GM18517 (cell line): ENCODE results near the gene TLL1.
A peak's percentile ranks its signal among the peaks of the same experiment; 100 is the strongest.

Experiments
- ATAC-seq: cut with Tn5 transposase; IDR thresholded peaks from one replicate; pipeline ENCODE4 v1.9.1; 2021; ENCODE audit warnings: mild to moderate bottlenecking, moderate library complexity; ENCODE audit not compliant: unreplicated experiment

The TLL1 gene

GRCh38 chr4:166043801-166044200 is 170.8 kb downstream of the TLL1 start:
- no peak for ATAC-seq

DNA sequence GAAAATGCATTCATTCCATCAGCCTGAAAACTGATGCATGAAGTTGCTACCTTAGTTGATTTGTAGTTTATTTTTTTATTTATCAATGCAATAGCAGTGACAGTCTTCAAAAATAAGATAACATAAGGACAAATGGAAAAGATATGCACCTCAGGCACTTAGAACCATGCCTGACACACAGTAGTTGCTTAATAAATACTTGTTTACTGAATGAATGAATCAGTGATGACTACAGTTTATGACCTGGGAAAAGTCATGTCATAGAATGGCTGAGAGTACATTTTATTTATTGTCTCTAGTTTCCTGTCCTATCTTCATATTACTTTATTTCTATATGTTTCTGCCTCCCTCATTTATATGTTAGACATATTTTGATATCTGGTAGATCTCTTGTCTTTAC is 171.8 kb downstream of the TLL1 start:
- no peak for ATAC-seq

DNA sequence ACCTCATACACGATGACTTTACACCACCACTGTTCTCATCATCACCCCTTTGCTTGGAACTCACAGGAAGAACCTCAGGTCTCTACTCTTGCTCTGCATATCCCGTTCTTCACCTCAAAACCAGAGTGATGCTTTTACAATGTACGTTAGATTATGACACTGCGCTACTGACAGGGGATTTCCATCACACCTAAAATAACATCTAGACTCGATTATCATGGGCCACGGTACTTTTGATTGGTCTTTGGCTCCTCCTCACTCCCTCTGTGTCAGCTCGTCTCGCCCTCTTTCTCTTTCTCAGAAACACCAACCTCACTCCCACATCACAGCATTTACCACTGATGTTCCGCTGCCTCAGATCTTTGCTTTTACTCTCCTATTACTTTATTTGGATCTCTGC is 172.4 kb downstream of the TLL1 start:
- ATAC-seq: no peak

- ATAC-seq: no peak
These were observed 176.0 kb downstream of the TLL1 start for GRCh38 chr4:166049036-166049435.

- no peak for ATAC-seq
These were observed 191.7 kb downstream of the TLL1 start for GRCh38 chr4:166064721-166065120.

DNA sequence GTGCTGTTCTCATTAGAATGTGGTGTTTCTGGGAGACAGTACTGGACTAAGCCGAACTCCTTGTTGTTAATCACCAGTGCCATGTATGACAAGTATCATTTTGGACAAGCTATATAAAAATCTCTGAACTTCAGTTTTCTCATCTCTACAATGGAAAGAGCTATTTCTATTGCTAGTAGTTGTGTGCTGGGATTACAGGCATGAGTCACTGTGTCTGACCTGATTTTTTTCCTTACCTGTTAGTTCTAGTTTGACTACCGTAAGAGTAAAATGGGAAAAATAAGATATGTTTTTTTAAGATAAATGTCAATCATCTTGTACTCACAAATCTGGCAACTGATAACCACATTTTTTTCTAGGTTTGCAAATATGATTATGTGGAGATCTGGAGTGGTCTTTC is 192.3 kb downstream of the TLL1 start:
- no peak for ATAC-seq

- no peak for ATAC-seq
These were observed 193.9 kb downstream of the TLL1 start for GRCh38 chr4:166066936-166067335.

DNA sequence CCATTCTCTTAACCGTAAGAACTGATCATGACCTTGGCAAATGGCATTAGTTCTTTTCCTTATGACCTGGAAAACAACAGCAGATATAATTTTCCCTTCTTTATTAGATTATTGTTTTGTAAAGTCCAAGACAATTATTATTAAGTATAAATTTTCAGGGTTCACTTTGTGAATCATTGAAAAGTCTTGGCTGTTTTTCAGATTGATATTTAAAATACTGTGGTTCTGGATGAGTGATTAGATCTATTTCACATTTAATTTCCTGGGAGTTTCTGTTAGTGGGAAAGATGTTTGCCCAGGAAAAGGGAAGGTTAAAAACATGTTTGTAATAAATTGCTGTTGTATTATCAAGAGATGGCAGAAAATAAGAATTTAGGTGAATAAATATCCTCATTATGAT is 194.9 kb downstream of the TLL1 start:
- ATAC-seq: no peak

DNA sequence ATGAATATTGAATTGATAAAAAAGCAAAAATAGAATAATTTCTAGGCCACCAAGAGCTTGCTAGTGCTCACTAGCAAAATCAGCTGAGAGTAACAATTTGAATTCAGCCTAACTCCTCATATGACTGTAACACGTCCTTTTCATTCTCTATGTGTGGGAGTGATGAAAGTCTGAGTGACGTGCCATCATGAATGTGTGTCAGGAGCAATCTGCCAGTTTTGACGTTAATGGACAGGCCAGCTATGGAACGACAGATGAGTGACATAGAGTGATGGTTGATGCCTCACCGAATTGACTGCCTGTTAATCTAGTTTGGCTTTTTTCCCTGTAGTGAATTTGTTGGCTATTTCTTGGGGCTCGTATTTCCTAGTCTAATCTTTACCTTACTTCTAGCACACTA is 200.7 kb downstream of the TLL1 start:
- ATAC-seq: no peak

GRCh38 chr4:166075599-166075998 is 202.6 kb downstream of the TLL1 start:
- ATAC-seq: no peak

GRCh38 chr4:166077782-166078181 is 204.7 kb downstream of the TLL1 start:
- ATAC-seq: no peak

- ATAC-seq: no peak
These were observed 205.3 kb downstream of the TLL1 start for GRCh38 chr4:166078383-166078782.

GRCh38 chr4:166078955-166079354 is 205.9 kb downstream of the TLL1 start:
- no peak for ATAC-seq

DNA sequence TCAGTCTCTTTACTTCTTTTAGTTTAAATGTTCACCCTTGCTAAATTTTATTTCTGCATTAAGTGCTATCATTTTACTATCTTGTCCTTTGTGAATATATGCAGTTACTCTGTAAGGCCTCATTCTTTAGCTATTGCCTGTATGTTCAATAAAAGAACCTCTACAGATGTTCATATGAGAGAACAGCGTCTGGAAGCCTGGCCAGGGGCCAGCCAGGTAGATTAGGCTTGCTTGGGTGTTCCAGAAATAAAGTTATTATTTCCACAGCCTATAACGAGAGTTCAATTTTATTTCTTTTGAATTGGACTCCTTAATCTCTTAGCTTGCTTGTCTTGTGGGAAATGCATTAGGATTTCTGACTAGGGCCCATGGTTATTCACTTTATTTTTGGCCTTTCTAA is 214.5 kb downstream of the TLL1 start:
- no peak for ATAC-seq

GRCh38 chr4:166088576-166088975 is 215.5 kb downstream of the TLL1 start:
- ATAC-seq: no peak

- no peak for ATAC-seq
These were observed 218.1 kb downstream of the TLL1 start for GRCh38 chr4:166091146-166091545.

- peak; percentile 86 for ATAC-seq
These were observed 219.0 kb downstream of the TLL1 start for GRCh38 chr4:166091912-166092510.

DNA sequence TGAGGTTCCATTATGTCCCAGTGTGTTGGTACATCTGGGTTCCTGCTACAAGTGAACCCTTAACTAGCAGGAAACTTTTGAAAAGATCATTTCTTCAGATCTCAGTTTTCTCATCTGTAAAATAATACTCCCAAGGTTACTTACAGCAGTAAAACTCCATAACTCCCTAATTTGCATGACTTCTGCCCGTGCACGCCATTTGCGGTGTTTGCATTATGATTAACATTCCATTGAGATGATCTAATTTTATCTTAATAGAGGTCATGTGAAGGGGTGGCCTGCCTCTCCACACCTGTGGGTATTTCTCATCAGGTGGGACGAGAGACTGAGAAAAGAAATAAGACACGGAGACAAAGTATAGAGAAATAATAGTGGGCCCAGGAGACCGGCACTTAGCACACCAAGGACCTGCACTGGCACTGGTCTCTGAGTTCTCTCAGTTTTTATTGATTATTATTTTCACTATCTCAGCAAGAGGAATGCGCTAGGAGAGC is 219.8 kb downstream of the TLL1 start:
- no peak for ATAC-seq

DNA sequence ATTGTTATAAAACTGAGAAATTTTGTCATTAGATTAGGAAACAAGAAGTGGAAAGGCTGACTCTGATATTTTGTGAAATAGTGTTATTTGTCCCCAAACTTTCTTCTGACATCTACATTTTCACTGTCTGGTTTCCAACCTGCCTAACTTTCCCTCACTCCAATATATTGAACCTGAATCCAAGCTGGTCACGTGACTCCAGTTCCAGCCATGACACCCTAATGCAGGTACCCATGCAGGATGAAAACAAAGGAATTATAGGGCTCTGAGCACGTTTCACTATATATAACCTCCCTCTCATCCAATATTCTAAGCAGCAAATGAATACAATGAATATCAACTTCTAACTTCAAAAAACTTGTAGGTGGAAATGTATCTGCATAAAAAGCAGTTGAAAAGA is 231.6 kb downstream of the TLL1 start:
- ATAC-seq: no peak

- no peak for ATAC-seq
These were observed 248.9 kb downstream of the TLL1 start for GRCh38 chr4:166121897-166122296.

GRCh38 chr4:166123546-166123945 is 250.5 kb downstream of the TLL1 start:
- ATAC-seq: no peak

- no peak for ATAC-seq
These were observed 255.4 kb downstream of the TLL1 start for GRCh38 chr4:166128403-166128802.

- ATAC-seq: no peak
These were observed 261.2 kb downstream of the TLL1 start for GRCh38 chr4:166134285-166134684.
